Gastroesophageal sphincter (tissue), 4 donors: Measurements from ENCODE around the gene ZNF732. TPM values are rescaled to one million over a fixed set of nuclear protein-coding genes. Genes with fewer than 3 reads are reported as not detected.
A peak's percentile ranks its signal among the peaks of the same experiment; 100 is the strongest.
"Not testable (repeated sequence)": the region's sequence is repeated elsewhere in the genome, so short reads cannot be mapped to it uniquely, and the experiment has no call there.

ENCODE experiments used
- ATAC-seq: fragments of 150-250 bp; one replicate; pipeline ENCODE4 v1.9.1; 2016; ENCODE audit warnings: mild to moderate bottlenecking, moderate library complexity
- H3K27ac ChIP-seq, 4 donors: fragments of 200-600 bp; sonication (generic) in 3 of 4; 1 replicate in 3 of 4; 2 replicates in 1 of 4; pipeline ENCODE4 v1.5.1; 2016 to 2019
- H3K27me3 ChIP-seq: fragments of 200-600 bp; sonication (generic); one replicate; pipeline ENCODE4 v1.5.1; 2019
- H3K36me3 ChIP-seq, 2 donors: fragments of 200-600 bp; sonication (generic); one replicate each; pipeline ENCODE4 v1.5.1; 2019; ENCODE audit warnings: control low read depth in 1 of 2
- H3K4me1 ChIP-seq, 3 donors: fragments of 200-600 bp; sonication (generic); 1 replicate in 2 of 3; 2 replicates in 1 of 3; pipeline ENCODE4 v1.5.1; 2016 to 2019; ENCODE audit warnings: control low read depth in 2 of 3
- H3K4me3 ChIP-seq, 2 donors: fragments of 200-600 bp; sonication (generic); one replicate each; pipeline ENCODE4 v1.5.1; 2019; ENCODE audit warnings: mild to moderate bottlenecking in 1 of 2, moderate library complexity in 1 of 2
- H3K9me3 ChIP-seq, 3 donors: fragments of 200-600 bp; sonication (generic); one replicate each; pipeline ENCODE4 v1.5.1; 2017 to 2019; ENCODE audit warnings: control low read depth in 2 of 3
- CTCF ChIP-seq, 4 experiments: fragments of 200-600 bp in 2 of 4; fragments of 450-650 bp in 2 of 4; sonication (generic) in 1 of 4; IDR thresholded peaks; one replicate each; pipeline ENCODE4 v1.5.1; 2017 to 2019; ENCODE audit warnings: antibody characterized with exemption in 4 of 4, mild to moderate bottlenecking in 2 of 4, moderate library complexity in 2 of 4
- EP300 ChIP-seq: sonication (generic); formaldehyde crosslinking; IDR thresholded peaks from one replicate; pipeline ENCODE4 v1.6.1; 2017; ENCODE audit warnings: antibody characterized with exemption, mild to moderate bottlenecking
- POLR2A ChIP-seq, 2 donors: fragments of 450-650 bp; IDR thresholded peaks; one replicate each; pipeline ENCODE4 v1.6.1; 2017; ENCODE audit warnings: antibody characterized with exemption in 2 of 2, mild to moderate bottlenecking in 2 of 2, moderate library complexity in 1 of 2
- POLR2AphosphoS5 ChIP-seq: sonication (generic); formaldehyde crosslinking; IDR thresholded peaks from one replicate; pipeline ENCODE4 v1.6.1; 2017; ENCODE audit warnings: antibody characterized with exemption
- WGBS, 2 donors: methylation state at CpG; one replicate each; pipeline ENCODE4 v1.1.5; 2018; ENCODE audit warnings: low coverage in 1 of 2; 5-methylcytosine and 5-hydroxymethylcytosine counted together
- total RNA-seq, 4 donors: library from RNA; depleted of rRNA; stranded (reverse); fragments of >200 nt; gene quantifications; one replicate each; pipeline ENCODE4 v1.1.0, GENCODE V29; 2016

The ZNF732 gene
- total RNA-seq, 4 donors from 2014 or later: 0.31 to 0.54 TPM; not detected in 2

DNA sequence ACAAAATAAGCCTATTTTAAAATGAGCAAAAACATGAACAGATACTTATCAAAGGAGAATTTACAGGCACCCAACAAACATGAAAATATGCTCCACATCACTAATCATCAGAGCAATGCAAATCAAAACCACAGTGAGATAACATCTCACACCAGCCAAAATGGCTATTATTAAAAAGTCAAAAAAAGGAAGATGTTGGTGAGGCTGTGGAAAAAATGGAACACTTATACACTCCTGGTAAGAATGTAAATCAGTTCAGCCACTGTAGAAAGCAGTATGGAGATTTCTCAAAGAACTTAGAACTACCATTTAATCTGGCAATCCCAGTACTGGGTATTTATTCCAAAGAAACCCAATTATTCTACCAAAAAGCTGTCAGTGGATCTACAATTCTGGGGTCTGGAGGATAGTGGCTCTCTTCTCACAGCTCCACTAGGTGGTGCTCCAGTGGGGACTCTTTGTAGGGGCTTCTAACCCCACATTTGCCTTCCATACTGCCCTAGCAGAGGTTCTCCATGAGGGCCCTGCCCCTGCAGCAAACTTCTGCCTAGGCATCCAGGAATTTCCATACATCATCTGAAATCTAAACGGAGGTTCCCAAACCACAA lies 9.1 kb upstream of the ZNF732 start:
- Histone ChIP-seq H3K4me3 (no peak overlapping the region), H3K36me3 (no peaks in the 10 kb centered on the region), H3K4me1 (no peaks in the 10 kb centered on the region), H3K9me3 (no peaks in the 10 kb centered on the region), H3K27ac (no peak overlapping the region), H3K27me3 (no peaks in the 10 kb centered on the region)
- WGBS, 2 donors: 75 to 80% methylated on average over 1 of the region's 1 CpG
- no peak for ATAC-seq
- TF ChIP-seq EP300: no peak
- TF ChIP-seq POLR2A (IDR thresholded peaks at IDR 0.05): no peak
- no peak for TF ChIP-seq CTCF (IDR thresholded peaks at IDR 0.05)
- TF ChIP-seq POLR2AphosphoS5: no peak

DNA sequence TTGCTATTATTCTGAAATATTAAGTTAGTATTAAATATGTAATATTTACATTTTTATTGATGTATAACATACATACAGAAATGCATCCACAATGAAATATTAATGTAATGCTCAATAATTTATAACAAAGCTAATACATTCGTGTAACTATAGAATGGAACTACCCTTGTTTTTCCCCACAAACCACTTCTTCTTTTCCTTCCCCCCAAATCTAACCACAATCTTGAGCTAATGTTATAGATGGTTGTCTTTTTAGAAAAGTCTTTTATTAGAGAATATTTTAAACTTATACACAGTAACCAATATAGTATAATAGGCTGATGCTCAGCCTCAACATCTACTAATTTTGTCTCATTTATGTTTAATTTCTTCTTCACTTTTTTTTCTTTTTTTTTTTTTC lies 4.5 kb upstream of the ZNF732 start:
- ATAC-seq: no peak
- TF ChIP-seq CTCF (IDR thresholded peaks at IDR 0.05) (no peak), POLR2AphosphoS5 (no peak), EP300 (no peak), POLR2A (IDR thresholded peaks at IDR 0.05) (no peak)

GRCh38 chr4:306551-306961 lies 1.3 kb upstream of the ZNF732 start:
- no peaks in the 10 kb centered on the region for H3K36me3 ChIP-seq
- H3K4me3 ChIP-seq: no peak overlapping the region
- no peak for ATAC-seq
- H3K4me1 ChIP-seq: peaks cover 0 to 18% (median 0%) of the 10 kb centered on the region in 3 donors
- H3K27me3 ChIP-seq: peaks cover 12% of the 10 kb centered on the region
- 82 to 89% methylated on average over 3 of the region's 3 CpGs for WGBS, 2 donors
- TF ChIP-seq POLR2AphosphoS5 (no peak), CTCF (IDR thresholded peaks at IDR 0.05) (no peak), EP300 (no peak), POLR2A (IDR thresholded peaks at IDR 0.05) (no peak)
- H3K9me3 ChIP-seq: no peaks in the 10 kb centered on the region
- no peak overlapping the region for H3K27ac ChIP-seq

More for the DNA sequence above, 4.5 kb upstream of the ZNF732 start:
- Histone ChIP-seq H3K27me3 (peaks cover 6% of the 10 kb centered on the region), H3K36me3 (no peaks in the 10 kb centered on the region), H3K9me3 (no peaks in the 10 kb centered on the region), H3K27ac (no peak overlapping the region), H3K4me1 (peaks cover 0 to 9% (median 0%) of the 10 kb centered on the region in 3 donors), H3K4me3 (no peak overlapping the region)
- WGBS, 2 donors: 65 to 93% methylated on average over 1 of the region's 1 CpG

- H3K27me3 ChIP-seq: peaks cover 12% of the 10 kb centered on the region
- peak overlapping the region in 1 of 4 donors; percentile 64 for H3K27ac ChIP-seq
- not testable (repeated sequence) for H3K9me3 ChIP-seq, H3K36me3 ChIP-seq, ATAC-seq
- peak overlapping the region; percentile 23 to 60 for H3K4me3 ChIP-seq
- 0% methylated on average over 6 to 7 of the region's 20 CpGs for WGBS, 2 donors
- H3K4me1 ChIP-seq: peaks cover 0 to 18% (median 0%) of the 10 kb centered on the region in 3 donors
These were observed 758 bp downstream of the ZNF732 start for GRCh38 chr4:304516-304915.

DNA sequence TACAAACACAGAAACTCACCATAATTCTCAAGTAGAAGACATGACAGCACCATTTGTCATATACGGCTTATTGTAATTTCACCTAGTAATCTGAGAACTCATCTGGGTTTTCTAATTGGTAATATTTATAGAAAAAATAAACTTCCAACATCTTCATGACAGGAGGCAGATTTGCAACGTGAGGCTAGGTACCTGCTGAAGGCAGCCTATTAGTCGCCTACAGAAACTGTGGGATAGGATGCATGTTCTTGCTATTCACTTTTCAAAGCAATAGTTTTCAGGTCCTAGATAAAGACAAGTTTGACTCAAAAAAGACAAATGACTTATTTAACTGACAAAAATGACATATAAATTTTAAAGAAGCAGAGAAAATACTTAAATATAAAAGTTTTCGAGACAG lies 2.9 kb downstream of the ZNF732 start:
- peaks cover 0 to 18% (median 0%) of the 10 kb centered on the region in 3 donors for H3K4me1 ChIP-seq
- 85 to 89% methylated on average over 4 of the region's 4 CpGs for WGBS, 2 donors
- H3K9me3 ChIP-seq: peaks cover 0 to 3% (median 0%) of the 10 kb centered on the region in 3 donors
- no peak overlapping the region for H3K27ac ChIP-seq
- no peaks in the 10 kb centered on the region for H3K36me3 ChIP-seq
- H3K4me3 ChIP-seq: no peak overlapping the region
- no peak for ATAC-seq
- peaks cover 12% of the 10 kb centered on the region for H3K27me3 ChIP-seq
- TF ChIP-seq EP300: no peak
- no peak for TF ChIP-seq POLR2A (IDR thresholded peaks at IDR 0.05)
- TF ChIP-seq CTCF (IDR thresholded peaks at IDR 0.05): no peak
- TF ChIP-seq POLR2AphosphoS5: no peak
